Heart right ventricle (tissue), 16 donors: ENCODE data around the gene COL5A1. TPM values are rescaled to one million over a fixed set of nuclear protein-coding genes. Genes with fewer than 3 reads are reported as not detected.
"Not testable (repeated sequence)": the region's sequence is repeated elsewhere in the genome, so short reads cannot be mapped to it uniquely, and the experiment has no call there.

Experiments
- ATAC-seq, 8 donors: fragments of 200-7000 bp; cut with Tn5 transposase; one replicate each; pipeline ENCODE4 v1.9.1; 2020; ENCODE audit warnings: mild to moderate bottlenecking in 8 of 8, moderate library complexity in 8 of 8, moderate number of reproducible peaks in 1 of 8
- DNase-seq, 2 donors: peaks; one replicate each; pipeline ENCODE4 v3.0.0-alpha.2; 2020
- H3K27ac ChIP-seq, 10 donors: fragments of 200-600 bp; sonication (generic) in 2 of 10; one replicate each; pipeline versions ENCODE4 v1.5.0 to v1.8.0; 2020 to 2022; ENCODE audit warnings: mild to moderate bottlenecking in 3 of 10
- H3K27me3 ChIP-seq, 7 donors: fragments of 200-600 bp; one replicate each; pipeline ENCODE4 v1.8.0; 2021 to 2022; ENCODE audit warnings: mild to moderate bottlenecking in 2 of 7
- H3K36me3 ChIP-seq, 9 donors: fragments of 200-600 bp; sonication (generic) in 1 of 9; one replicate each; pipeline versions ENCODE4 v1.5.0 to v1.8.0; 2020 to 2022; ENCODE audit warnings: mild to moderate bottlenecking in 2 of 9
- H3K4me1 ChIP-seq, 9 donors: fragments of 200-600 bp; sonication (generic) in 1 of 9; one replicate each; pipeline versions ENCODE4 v1.5.0 to v1.8.0; 2020 to 2022; ENCODE audit warnings: mild to moderate bottlenecking in 4 of 9
- H3K4me3 ChIP-seq, 10 donors: fragments of 200-600 bp; sonication (generic) in 2 of 10; one replicate each; pipeline versions ENCODE4 v1.5.0 to v1.8.0; 2020 to 2022; ENCODE audit warnings: mild to moderate bottlenecking in 7 of 10, moderate library complexity in 2 of 10
- H3K9me3 ChIP-seq, 11 donors: fragments of 200-600 bp in 10 of 11; sonication (generic) in 2 of 11; one replicate each; pipeline versions ENCODE4 v1.5.0 to v1.8.0; 2013 to 2022; ENCODE audit warnings: mild to moderate bottlenecking in 2 of 11, control low read depth in 1 of 11, moderate library complexity in 1 of 11
- WGBS, 2 donors: extraction: QIAGEN DNeasy Blood & Tissue Kit; methylation state at CpG; one replicate each; pipeline ENCODE4 v1.1.7; 2013; ENCODE audit warnings: inconsistent platforms in 1 of 2; 5-methylcytosine and 5-hydroxymethylcytosine counted together
- intact Hi-C, 10 donors: fragments of 100-400 bp; cut with DNase I; formaldehyde crosslinking; loops; one replicate each; pipeline versions ENCODE4 v1.11.1 to v1.14.2; 2022
- polyA plus RNA-seq, 2 donors: library from polyadenylated mRNA; stranded (reverse); fragments of 200-250 nt; gene quantifications; one replicate each; pipeline ENCODE4 v1.2.3, GENCODE V29; 2013
- total RNA-seq, 10 donors: library from RNA; stranded (reverse); fragmentation: NEBNext Ultra II Directional in 3 of 10; extraction: Animal tissue kit (Norgen Biotek cat#: 25700) in 3 of 10; gene quantifications; one replicate each; pipeline versions ENCODE4 v1.2.1 to v1.2.4, GENCODE V29; 2021 to 2023
- TF ChIP-seq, protein P1 (sequence below), 9 donors: fragments of 200-600 bp; sonication (generic) in 2 of 9; IDR thresholded peaks; one replicate each; pipeline versions ENCODE4 v1.5.0 to v1.8.0; 2021 to 2022; ENCODE audit warnings: antibody characterized with exemption in 9 of 9, mild to moderate bottlenecking in 5 of 9, moderate library complexity in 1 of 9
- donor health status: Arrhythmogenic right ventricular cardiomyopathy.
- donor health status: ischemic (EF 13 %, LVEDD 7.1; RV severe dilation, severe dysfunction).
- donor health status: healthy with polysubstance abuse.
- donor health status: DM: no; HTN: yes; CAD: no.
- donor health status: DM: no; HTN: no; CAD: no.
- donor health status: ischemic (EF 25% LVEDD 6.9; RV normal size, moderate dysfunction).
- donor health status: ischemic (EF 25% LVEDD 5.7; RV mildly dilated, moderate dysfunction).
- donor health status: healthy.
- donor health status: DM: yes; HTN: yes; CAD: no.
- donor health status: Ischemic cardiomyopathy.
- donor health status: ischemic (EF 35%, LVEDD 5.7; RV mildly dilated, moderate dysfunction).
- donor health status: nonischemic (EF 11% LVEDD 7.7; RV severe dilation, severe dysfunction).
- donor health status: DM: yes; HTN: yes; CAD: no.
- donor health status: PGD.
- donor health status: ischemic (EF 29% LVEDD 5.4; RV normal size, mild dysfunction).
- donor health status: nonischemic (EF 23%, LVEDD 6.1; RV moderate dilation, normal function).

The COL5A1 gene
- total and polyA plus RNA-seq, 12 donors, result 8.1 to 60.0 (median 13.3) TPM

DNA sequence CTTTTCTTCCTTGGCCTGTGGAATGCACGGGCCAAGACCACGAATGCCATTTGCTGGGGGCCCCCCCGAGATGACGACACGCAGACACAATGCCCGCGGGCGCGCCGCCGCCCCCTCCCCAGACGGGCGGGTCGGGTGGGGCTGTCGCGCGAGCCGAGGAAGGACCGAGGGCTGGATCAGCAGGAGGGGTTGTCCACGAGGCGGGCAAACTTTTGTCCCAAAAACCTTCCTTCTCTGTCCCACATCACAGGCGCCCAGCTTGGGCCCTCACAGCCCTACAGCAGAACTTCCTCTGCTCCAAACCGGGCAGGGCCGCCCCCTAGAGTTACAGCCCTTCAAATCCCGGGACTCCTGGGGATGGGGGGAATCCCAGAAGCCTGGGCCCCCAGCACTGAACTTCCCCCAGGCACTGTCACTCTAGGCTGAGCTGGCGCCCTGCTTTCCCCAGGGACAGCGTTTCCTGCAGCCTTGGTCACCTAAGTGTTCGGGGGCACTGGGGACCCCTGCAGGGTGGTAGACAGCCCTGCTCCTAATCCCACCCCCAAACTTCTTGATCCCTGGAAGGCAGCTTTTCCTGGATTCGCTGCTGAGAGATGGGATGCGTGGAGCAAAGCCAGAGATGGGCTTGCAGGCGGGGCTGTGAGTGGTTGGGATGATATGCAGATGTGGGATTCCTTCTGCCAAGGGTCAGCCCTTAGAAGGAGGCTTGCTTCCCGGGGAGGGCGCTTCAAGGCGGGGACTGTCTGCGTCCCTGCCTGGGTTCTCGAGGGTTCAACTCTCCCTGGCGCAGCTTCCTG lies 980 bp downstream of the COL5A1 start:
- intact Hi-C loops, result loop anchor here in 8 of 10 donors (5.0 to 10.0 kb wide), 5 partner anchors 108 to 468 kb away; no protein-coding TSS in a partner anchor
- Histone ChIP-seq H3K4me1 (peaks cover 5 to 45% (median 32%) of the 10 kb centered on the region in 9 donors), H3K36me3 (peaks cover 0 to 5% (median 0%) of the 10 kb centered on the region in 9 donors), H3K27ac (peak overlapping the region; percentile 76 to 92 (median 86)), H3K4me3 (peak overlapping the region; percentile 61 to 92 (median 76)), H3K9me3 (no peaks in the 10 kb centered on the region), H3K27me3 (peaks cover 0 to 30% (median 0%) of the 10 kb centered on the region in 7 donors)
- TF ChIP-seq, protein P1, sequence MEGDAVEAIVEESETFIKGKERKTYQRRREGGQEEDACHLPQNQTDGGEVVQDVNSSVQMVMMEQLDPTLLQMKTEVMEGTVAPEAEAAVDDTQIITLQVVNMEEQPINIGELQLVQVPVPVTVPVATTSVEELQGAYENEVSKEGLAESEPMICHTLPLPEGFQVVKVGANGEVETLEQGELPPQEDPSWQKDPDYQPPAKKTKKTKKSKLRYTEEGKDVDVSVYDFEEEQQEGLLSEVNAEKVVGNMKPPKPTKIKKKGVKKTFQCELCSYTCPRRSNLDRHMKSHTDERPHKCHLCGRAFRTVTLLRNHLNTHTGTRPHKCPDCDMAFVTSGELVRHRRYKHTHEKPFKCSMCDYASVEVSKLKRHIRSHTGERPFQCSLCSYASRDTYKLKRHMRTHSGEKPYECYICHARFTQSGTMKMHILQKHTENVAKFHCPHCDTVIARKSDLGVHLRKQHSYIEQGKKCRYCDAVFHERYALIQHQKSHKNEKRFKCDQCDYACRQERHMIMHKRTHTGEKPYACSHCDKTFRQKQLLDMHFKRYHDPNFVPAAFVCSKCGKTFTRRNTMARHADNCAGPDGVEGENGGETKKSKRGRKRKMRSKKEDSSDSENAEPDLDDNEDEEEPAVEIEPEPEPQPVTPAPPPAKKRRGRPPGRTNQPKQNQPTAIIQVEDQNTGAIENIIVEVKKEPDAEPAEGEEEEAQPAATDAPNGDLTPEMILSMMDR (IDR thresholded peaks at IDR 0.05), result peak in 7 of 9 donors; percentile 10 to 49 (median 29)
- WGBS, 2 donors, result 9 to 11% methylated on average over 37 of the region's 37 CpGs
- DNase-seq (peak; percentile 58 to 62), ATAC-seq (peak in 7 of 8 donors; percentile 11 to 46 (median 32))

DNA sequence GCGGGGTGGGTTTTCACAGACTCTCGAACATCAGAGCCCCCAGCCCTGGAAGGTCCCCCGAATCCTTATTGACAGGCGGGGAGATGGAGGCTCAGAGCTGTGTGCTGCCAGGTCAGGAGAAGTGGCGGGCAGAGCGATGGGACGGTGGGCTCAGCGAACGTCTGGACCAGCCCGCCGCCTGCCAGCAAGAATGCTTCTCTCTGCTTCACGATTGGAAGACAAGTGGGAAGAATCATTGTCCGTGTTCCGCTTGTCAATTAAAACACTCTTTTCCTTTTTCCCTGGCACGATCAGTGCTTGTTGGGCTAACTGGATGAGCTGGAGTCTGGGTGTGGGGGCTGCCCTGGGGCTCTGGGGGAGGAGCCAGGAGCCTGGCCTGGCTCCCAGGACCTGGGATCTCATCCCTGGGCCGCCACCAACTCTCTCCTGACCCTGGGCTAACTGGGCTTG lies 1.6 kb downstream of the COL5A1 start:
- TF ChIP-seq, protein P1 (IDR thresholded peaks at IDR 0.05), result no peak
- Histone ChIP-seq H3K4me3 (peak overlapping the region; percentile 14 to 92 (median 76)), H3K36me3 (peaks cover 0 to 5% (median 0%) of the 10 kb centered on the region in 9 donors), H3K9me3 (no peaks in the 10 kb centered on the region), H3K27me3 (peaks cover 0 to 30% (median 0%) of the 10 kb centered on the region in 7 donors), H3K4me1 (peaks cover 5 to 48% (median 32%) of the 10 kb centered on the region in 9 donors), H3K27ac (peak overlapping the region; percentile 29 to 92 (median 86))
- 45 to 50% methylated on average over 16 of the region's 16 CpGs for WGBS, 2 donors
- intact Hi-C loops, result loop anchor here in 8 of 10 donors (5.0 to 10.0 kb wide), 5 partner anchors 108 to 468 kb away; no protein-coding TSS in a partner anchor
- ATAC-seq (no peak), DNase-seq (no peak)

DNA sequence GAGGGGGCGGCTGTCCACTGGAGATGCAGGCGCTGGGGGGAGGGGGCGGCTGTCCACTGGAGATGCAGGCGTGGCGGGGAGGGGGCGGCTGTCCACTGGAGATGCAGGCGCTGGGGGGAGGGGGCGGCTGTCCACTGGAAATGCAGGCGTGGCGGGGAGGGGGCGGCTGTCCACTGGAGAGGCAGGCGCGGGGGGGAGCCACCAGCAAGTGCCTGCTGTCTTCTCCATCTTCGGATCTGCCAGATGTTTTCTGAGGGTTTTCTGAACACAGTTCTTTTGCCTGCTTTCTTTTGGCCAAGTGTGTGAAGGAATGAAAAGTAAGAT lies 2.8 kb downstream of the COL5A1 start:
- DNase-seq, H3K36me3 ChIP-seq, H3K9me3 ChIP-seq, ATAC-seq: not testable (repeated sequence)
- peak overlapping the region in 9 of 10 donors; percentile 24 to 49 (median 47) for H3K4me3 ChIP-seq
- 50 to 62% methylated on average over 5 to 11 of the region's 14 CpGs for WGBS, 2 donors
- intact Hi-C loops, result loop anchor here in 8 of 10 donors (5.0 to 10.0 kb wide), 5 partner anchors 110 to 470 kb away; no protein-coding TSS in a partner anchor
- H3K27ac ChIP-seq, result peak overlapping the region in 7 of 10 donors; percentile 37 to 66 (median 56)
- peaks cover 5 to 58% (median 36%) of the 10 kb centered on the region in 9 donors for H3K4me1 ChIP-seq
- peaks cover 0 to 30% (median 0%) of the 10 kb centered on the region in 7 donors for H3K27me3 ChIP-seq

DNA sequence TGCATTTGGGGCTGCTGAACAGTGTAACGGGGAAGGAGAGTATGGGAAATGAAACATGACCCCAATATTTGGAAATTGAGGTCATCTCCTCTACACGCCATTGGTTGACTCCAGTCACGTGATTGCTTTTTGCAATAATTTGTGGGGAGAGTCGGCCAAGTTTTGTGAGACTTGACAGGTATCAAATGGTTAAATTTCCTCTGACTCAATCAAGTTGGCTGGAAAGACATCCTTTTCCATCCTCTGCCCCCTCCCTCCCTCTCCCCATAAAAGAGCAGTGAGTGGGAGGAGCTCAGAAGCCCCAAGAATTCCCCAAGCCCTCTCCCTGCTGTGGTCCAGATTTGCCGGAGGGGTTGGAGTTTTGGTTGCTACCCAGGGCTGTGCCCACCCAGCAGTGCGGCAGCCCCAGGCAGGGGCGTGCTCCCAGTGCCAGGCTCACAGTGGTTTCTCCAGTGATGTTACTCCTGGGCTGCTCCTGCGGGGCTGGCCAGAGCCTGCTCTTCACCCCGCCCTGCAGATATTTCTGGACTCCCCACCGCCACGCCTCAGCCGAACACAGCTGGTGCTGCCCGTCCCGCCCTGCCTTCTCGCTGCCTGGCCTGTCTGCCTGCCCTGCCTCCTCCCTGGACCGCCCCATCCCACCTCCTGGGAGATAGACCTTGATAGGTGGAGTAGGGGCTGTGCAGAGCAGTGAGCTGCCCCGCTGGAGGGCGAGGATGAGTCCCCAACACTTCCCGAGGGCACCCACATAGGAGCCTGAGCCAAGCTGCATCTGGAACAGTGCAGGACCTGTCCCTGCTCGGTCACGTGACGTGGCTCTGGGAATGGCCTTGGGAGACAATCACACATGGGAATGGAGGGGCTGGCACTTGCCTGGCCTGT lies 3.4 kb downstream of the COL5A1 start:
- TF ChIP-seq, protein P1 (IDR thresholded peaks at IDR 0.05), result no peak
- WGBS, 2 donors, result 35 to 42% methylated on average over 22 of the region's 22 CpGs
- Histone ChIP-seq H3K9me3 (no peaks in the 10 kb centered on the region), H3K27ac (peak overlapping the region in 9 of 10 donors; percentile 36 to 66 (median 58)), H3K4me3 (peak overlapping the region in 9 of 10 donors; percentile 24 to 49 (median 47)), H3K4me1 (peaks cover 5 to 58% (median 38%) of the 10 kb centered on the region in 9 donors), H3K36me3 (peaks cover 0 to 9% (median 0%) of the 10 kb centered on the region in 9 donors), H3K27me3 (peaks cover 0 to 30% (median 0%) of the 10 kb centered on the region in 7 donors)
- DNase-seq (peak; percentile 73 to 76), ATAC-seq (peak; percentile 39 to 72 (median 53))
- intact Hi-C loops, result loop anchor here in 8 of 10 donors (5.0 to 10.0 kb wide), 7 partner anchors 42 to 470 kb away; no protein-coding TSS in a partner anchor
